ENCODE results near the gene GPC6.

- no peak for TF ChIP-seq EZH2phosphoT487 (IDR thresholded peaks at IDR 0.05; ENCODE audit: low read depth)
- TF ChIP-seq, protein P1, sequence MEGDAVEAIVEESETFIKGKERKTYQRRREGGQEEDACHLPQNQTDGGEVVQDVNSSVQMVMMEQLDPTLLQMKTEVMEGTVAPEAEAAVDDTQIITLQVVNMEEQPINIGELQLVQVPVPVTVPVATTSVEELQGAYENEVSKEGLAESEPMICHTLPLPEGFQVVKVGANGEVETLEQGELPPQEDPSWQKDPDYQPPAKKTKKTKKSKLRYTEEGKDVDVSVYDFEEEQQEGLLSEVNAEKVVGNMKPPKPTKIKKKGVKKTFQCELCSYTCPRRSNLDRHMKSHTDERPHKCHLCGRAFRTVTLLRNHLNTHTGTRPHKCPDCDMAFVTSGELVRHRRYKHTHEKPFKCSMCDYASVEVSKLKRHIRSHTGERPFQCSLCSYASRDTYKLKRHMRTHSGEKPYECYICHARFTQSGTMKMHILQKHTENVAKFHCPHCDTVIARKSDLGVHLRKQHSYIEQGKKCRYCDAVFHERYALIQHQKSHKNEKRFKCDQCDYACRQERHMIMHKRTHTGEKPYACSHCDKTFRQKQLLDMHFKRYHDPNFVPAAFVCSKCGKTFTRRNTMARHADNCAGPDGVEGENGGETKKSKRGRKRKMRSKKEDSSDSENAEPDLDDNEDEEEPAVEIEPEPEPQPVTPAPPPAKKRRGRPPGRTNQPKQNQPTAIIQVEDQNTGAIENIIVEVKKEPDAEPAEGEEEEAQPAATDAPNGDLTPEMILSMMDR (IDR thresholded peaks at IDR 0.05; ENCODE audit: low read depth, low read length), result no peak
Observed at GRCh38 chr13:93420887-93421286, 194.3 kb downstream of the GPC6 start.
